K562 treated with DMSO at 1 percent for 4 hours (cell line): ENCODE measurements around the gene RPA1. TPM values are rescaled to one million over a fixed set of nuclear protein-coding genes. Genes with fewer than 3 reads are reported as not detected.

ENCODE experiments used
- total RNA-seq: library from RNA; unstranded; fragments of 300-600 nt; gene quantifications from 2 replicates; pipeline ENCODE4 v1.2.3, GENCODE V29; 2022; ENCODE audit not compliant: insufficient read depth

The RPA1 gene
- 38.3 and 40.6 TPM in 2 replicates for total RNA-seq

DNA sequence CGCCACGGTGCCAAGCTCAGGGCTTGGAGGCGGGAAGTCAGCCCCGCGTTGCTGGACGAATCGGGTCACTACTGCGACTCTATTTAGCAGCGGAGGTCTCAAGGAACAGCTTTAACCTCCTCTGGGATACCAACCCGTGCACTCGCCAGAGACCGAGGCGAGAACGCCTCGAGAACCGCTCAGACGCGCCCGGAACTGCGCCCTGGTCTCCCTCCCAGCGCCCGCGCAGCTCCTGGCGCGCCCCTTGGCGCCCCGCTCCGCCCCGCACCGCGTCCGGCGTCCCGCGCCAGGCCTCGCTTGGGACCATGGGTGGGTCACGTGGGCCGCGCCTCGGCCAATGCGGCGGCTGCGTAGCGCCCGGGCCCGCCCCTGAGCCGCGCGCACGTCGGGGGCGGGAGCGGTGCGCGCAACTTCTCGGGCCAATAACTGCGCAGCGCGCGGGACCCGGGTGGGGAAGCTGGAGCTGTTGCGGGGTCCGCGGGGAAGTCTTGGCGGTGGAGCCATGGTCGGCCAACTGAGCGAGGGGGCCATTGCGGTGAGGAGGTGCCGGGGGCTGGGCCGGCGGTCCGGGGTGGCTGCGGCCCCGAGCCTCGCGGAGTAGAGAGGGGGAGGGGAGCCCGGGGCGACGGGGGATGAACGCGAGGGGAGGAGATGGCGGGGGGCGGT is at the start of gene RPA1, which contains the start of gene SMYD4:
TSS of gene RPA1 (plus strand) at position 414 of the 666 bp plus-strand sequence. CDS start at position 503, 89 bp downstream.
TSS of gene SMYD4 (minus strand) at position 311 of the 666 bp plus-strand sequence. CDS start 1,908 bp downstream, outside the sequence.

Other genes with a start within 250 kb of the RPA1 start
- gene SLC43A2, start 201.2 kb upstream of the RPA1 start, total RNA-seq: 1.8 TPM in 2 replicates
- 5.1 and 8.9 TPM in 2 replicates for gene SCARF1, start 184.3 kb upstream of the RPA1 start, total RNA-seq
- 44.9 and 58.1 TPM in 2 replicates for gene RILP, start 180.1 kb upstream of the RPA1 start, total RNA-seq
- gene PRPF8, start 145.1 kb upstream of the RPA1 start, total RNA-seq: 115 and 133 TPM in 2 replicates
- gene TLCD2, start 119.6 kb upstream of the RPA1 start, total RNA-seq: 1.8 and 2.3 TPM in 2 replicates
- gene WDR81, start 105.3 kb upstream of the RPA1 start, total RNA-seq: 11.7 and 14.5 TPM in 2 replicates
- not detected in 2 replicates for gene SERPINF2, start 87.1 kb upstream of the RPA1 start, total RNA-seq
- gene SERPINF1, start 67.9 kb upstream of the RPA1 start, total RNA-seq: 82.0 and 83.9 TPM in 2 replicates
- gene SMYD4, start 103 bp upstream of the RPA1 start, total RNA-seq: 8.8 and 8.9 TPM in 2 replicates
- gene RTN4RL1, start 195.3 kb downstream of the RPA1 start, total RNA-seq: not detected in 2 replicates
- 17.7 and 21.1 TPM in 2 replicates for gene DPH1, start 200.1 kb downstream of the RPA1 start, total RNA-seq
- 17.4 and 34.9 TPM in 2 replicates for gene OVCA2, start 212.0 kb downstream of the RPA1 start, total RNA-seq
- gene HIC1, start 225.1 kb downstream of the RPA1 start, total RNA-seq: 0.73 TPM in 1 of 2 replicates, not detected in the other